Cardiac fibroblast (primary cell): ENCODE data around the gene FRYL.
A peak's percentile ranks its signal among the peaks of the same experiment; 100 is the strongest.
"Not testable (repeated sequence)": the region's sequence is repeated elsewhere in the genome, so short reads cannot be mapped to it uniquely, and the experiment has no call there.

Experiments
- DNase-seq, 2 donors: peaks; one replicate each; pipeline versions ENCODE4 v3.0.0 to v3.0.0-alpha.2; 2010; ENCODE audit warnings: low read depth in 2 of 2
- H3K4me3 ChIP-seq, 2 donors: replicated peaks in 1 of 2; 1 replicate in 1 of 2; 2 replicates in 1 of 2; pipeline ENCODE4 v1.5.1; 2011; ENCODE audit warnings: low read depth in 2 of 2, low read length in 2 of 2, mild to moderate bottlenecking in 2 of 2, moderate library complexity in 1 of 2
- TF ChIP-seq, protein P1 (sequence below): IDR thresholded peaks from one replicate; pipeline ENCODE4 v1.5.1; 2011; ENCODE audit warnings: low read depth, mild to moderate bottlenecking, low read length, inconsistent platforms

Gene FRYL

DNA sequence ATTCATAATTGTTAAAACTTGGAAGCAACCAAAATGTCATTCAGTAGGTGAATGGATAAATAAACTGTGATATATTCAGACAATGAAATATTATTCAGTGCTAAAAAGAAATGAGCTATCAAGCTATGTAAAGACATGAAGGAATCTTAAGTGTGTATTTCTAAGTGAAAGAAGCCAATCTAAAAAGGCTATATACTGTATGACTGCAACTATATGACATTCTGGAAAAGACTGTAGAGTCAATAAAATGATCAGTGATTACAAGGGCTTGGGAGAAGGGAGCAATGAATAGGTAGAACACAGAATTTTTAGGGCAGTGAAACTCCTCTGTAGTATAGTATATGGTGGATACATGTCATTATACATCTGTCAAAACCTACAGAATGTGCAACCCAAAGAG is 139.9 kb downstream of the FRYL start:
- TF ChIP-seq, protein P1, sequence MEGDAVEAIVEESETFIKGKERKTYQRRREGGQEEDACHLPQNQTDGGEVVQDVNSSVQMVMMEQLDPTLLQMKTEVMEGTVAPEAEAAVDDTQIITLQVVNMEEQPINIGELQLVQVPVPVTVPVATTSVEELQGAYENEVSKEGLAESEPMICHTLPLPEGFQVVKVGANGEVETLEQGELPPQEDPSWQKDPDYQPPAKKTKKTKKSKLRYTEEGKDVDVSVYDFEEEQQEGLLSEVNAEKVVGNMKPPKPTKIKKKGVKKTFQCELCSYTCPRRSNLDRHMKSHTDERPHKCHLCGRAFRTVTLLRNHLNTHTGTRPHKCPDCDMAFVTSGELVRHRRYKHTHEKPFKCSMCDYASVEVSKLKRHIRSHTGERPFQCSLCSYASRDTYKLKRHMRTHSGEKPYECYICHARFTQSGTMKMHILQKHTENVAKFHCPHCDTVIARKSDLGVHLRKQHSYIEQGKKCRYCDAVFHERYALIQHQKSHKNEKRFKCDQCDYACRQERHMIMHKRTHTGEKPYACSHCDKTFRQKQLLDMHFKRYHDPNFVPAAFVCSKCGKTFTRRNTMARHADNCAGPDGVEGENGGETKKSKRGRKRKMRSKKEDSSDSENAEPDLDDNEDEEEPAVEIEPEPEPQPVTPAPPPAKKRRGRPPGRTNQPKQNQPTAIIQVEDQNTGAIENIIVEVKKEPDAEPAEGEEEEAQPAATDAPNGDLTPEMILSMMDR: no peak
- no peak for DNase-seq
- no peak overlapping the region for H3K4me3 ChIP-seq

- H3K4me3 ChIP-seq: no peak overlapping the region
- peak in 1 of 2 donors; percentile 25 for DNase-seq
- TF ChIP-seq, protein P1: no peak
Observed at GRCh38 chr4:48639807-48640206, 140.3 kb downstream of the FRYL start.

DNA sequence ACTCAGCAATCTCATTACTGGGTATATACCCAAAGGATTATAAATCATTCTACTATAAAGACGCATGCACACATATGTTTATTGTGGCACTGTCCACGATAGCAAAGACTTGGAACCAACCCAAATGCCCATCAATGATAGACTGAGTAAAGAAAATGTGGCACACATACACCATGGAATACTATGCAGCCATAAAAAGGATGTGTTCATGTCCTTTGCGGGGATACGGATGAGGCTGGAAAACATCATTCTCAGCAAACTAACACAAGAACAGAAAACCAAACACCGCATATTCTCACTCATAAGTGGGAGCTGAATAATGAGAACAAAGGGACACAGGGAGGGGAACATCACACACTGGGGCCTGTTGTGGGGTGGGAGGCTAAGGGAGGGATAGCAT is 141.5 kb downstream of the FRYL start:
- not testable (repeated sequence) for H3K4me3 ChIP-seq, DNase-seq

- TF ChIP-seq, protein P1: no peak
- no peak for DNase-seq
- H3K4me3 ChIP-seq: no peak overlapping the region
Observed at GRCh38 chr4:48636911-48637310, 143.2 kb downstream of the FRYL start.

DNA sequence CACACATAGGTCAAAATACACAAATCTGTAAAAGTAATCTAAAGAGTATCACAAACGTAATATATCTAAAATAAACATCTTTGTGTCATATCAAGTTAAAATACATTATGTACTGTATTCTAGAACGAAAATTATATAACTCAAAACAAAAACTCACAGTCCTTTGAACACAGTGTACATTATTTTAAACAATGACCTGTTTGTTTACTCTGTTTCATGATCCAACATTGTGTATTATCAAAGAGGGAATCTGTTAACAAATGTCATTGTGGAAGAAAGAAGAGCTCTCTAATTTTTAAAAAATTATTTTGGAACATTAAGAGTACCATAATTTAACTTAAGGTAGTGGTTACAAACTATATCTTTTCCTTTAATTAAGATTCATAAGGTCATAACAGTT is 144.1 kb downstream of the FRYL start:
- TF ChIP-seq, protein P1: no peak
- H3K4me3 ChIP-seq: no peak overlapping the region
- no peak for DNase-seq

GRCh38 chr4:48635310-48635709 is 144.8 kb downstream of the FRYL start:
- DNase-seq: peak in 1 of 2 donors; percentile 46
- TF ChIP-seq, protein P1: no peak
- H3K4me3 ChIP-seq: no peak overlapping the region

- TF ChIP-seq, protein P1: no peak
- H3K4me3 ChIP-seq: no peak overlapping the region
- no peak for DNase-seq
Observed at GRCh38 chr4:48634688-48635308, 145.3 kb downstream of the FRYL start.
